HepG2 (cell line): ENCODE data around the gene ZNF514. TPM values are rescaled to one million over a fixed set of nuclear protein-coding genes. Genes with fewer than 3 reads are reported as not detected.

Source experiments
- HNF4G ChIP-seq, 2 experiments: sonication (generic) in 1 of 2; formaldehyde crosslinking in 1 of 2; IDR thresholded peaks; 2 replicates each; pipeline versions ENCODE4 v1.4.0 to v1.6.1; 2011 to 2020; ENCODE audit warnings: borderline replicate concordance in 2 of 2, low read depth in 2 of 2, mild to moderate bottlenecking in 2 of 2, low read length in 1 of 2, missing genetic modification reagents in 1 of 2, moderate library complexity in 1 of 2
- NONO ChIP-seq, 2 experiments: fragments of 450-650 bp in 1 of 2; sonication (generic) in 1 of 2; formaldehyde crosslinking in 1 of 2; IDR thresholded peaks in 1 of 2; conservative IDR thresholded peaks in 1 of 2; 2 replicates each; pipeline versions ENCODE4 v1.6.1 to v1.8.0; 2017 to 2022; ENCODE audit warnings: mild to moderate bottlenecking in 1 of 2, missing genetic modification reagents in 1 of 2, moderate library complexity in 1 of 2
- TBX2 ChIP-seq: sonication (generic); formaldehyde crosslinking; IDR thresholded peaks from 2 replicates; pipeline ENCODE4 v1.5.0; 2020; ENCODE audit warnings: missing genetic modification reagents, mild to moderate bottlenecking, borderline replicate concordance
- ZFP62 ChIP-seq: sonication (generic); formaldehyde crosslinking; IDR thresholded peaks from 2 replicates; pipeline ENCODE4 v1.4.0; 2020; ENCODE audit warnings: missing genetic modification reagents
- ZNF317 ChIP-seq: sonication (generic); formaldehyde crosslinking; IDR thresholded peaks from 2 replicates; pipeline ENCODE4 v1.5.0; 2020; ENCODE audit warnings: mild to moderate bottlenecking, missing genetic modification reagents
- ZNF558 ChIP-seq: sonication (generic); formaldehyde crosslinking; IDR thresholded peaks from 2 replicates; pipeline ENCODE4 v1.9.0; 2022; ENCODE audit warnings: mild to moderate bottlenecking, missing genetic modification reagents, borderline replicate concordance
- polyA plus RNA-seq, 8 experiments: library from polyadenylated mRNA; depleted of rRNA in 3 of 8; stranded (reverse) in 7 of 8; unstranded in 1 of 8; fragments of >200 nt; fragmentation: Illumina TruSeq in 4 of 8; extraction: Trizol in 4 of 8; gene quantifications; 2 replicates each; pipeline versions ENCODE4 v1.2.1 to v1.2.3, GENCODE V29; 2011 to 2016; ENCODE audit warnings: low read depth in 4 of 8, missing spikeins in 1 of 8, mixed read lengths in 1 of 8; ENCODE audit not compliant: insufficient read depth in 1 of 8
- total RNA-seq, 5 experiments: library from RNA; depleted of rRNA; stranded (reverse); fragments of >200 nt; fragmentation: Illumina TruSeq; extraction: Trizol; gene quantifications; 2 replicates each; pipeline ENCODE4 v1.2.3, GENCODE V29; 2016; ENCODE audit warnings: low read depth in 1 of 5
- TF ChIP-seq, protein P1 (sequence below): sonication (generic); formaldehyde crosslinking; IDR thresholded peaks from 2 replicates; pipeline ENCODE4 v1.8.1; 2023; ENCODE audit warnings: mild to moderate bottlenecking, missing genetic modification reagents
- TF ChIP-seq, protein P2 (sequence below): sonication (generic); formaldehyde crosslinking; IDR thresholded peaks from 2 replicates; pipeline ENCODE4 v1.5.1; 2020; ENCODE audit warnings: mild to moderate bottlenecking, missing genetic modification reagents, moderate library complexity
- TF ChIP-seq, protein P3 (sequence below): sonication (generic); formaldehyde crosslinking; IDR thresholded peaks from 2 replicates; pipeline ENCODE4 v1.5.1; 2020; ENCODE audit warnings: missing genetic modification reagents, mild to moderate bottlenecking, borderline replicate concordance
- TF ChIP-seq, protein P4 (sequence below): sonication (generic); formaldehyde crosslinking; IDR thresholded peaks from 2 replicates; pipeline ENCODE4 v1.5.0; 2020; ENCODE audit warnings: mild to moderate bottlenecking, missing genetic modification reagents

Gene ZNF514
- total and polyA plus RNA-seq, 2 of the 13 experiments (the other 11 are each of a cell fraction or from before 2014, with no cell fraction given): 15.2 to 18.7 TPM

DNA sequence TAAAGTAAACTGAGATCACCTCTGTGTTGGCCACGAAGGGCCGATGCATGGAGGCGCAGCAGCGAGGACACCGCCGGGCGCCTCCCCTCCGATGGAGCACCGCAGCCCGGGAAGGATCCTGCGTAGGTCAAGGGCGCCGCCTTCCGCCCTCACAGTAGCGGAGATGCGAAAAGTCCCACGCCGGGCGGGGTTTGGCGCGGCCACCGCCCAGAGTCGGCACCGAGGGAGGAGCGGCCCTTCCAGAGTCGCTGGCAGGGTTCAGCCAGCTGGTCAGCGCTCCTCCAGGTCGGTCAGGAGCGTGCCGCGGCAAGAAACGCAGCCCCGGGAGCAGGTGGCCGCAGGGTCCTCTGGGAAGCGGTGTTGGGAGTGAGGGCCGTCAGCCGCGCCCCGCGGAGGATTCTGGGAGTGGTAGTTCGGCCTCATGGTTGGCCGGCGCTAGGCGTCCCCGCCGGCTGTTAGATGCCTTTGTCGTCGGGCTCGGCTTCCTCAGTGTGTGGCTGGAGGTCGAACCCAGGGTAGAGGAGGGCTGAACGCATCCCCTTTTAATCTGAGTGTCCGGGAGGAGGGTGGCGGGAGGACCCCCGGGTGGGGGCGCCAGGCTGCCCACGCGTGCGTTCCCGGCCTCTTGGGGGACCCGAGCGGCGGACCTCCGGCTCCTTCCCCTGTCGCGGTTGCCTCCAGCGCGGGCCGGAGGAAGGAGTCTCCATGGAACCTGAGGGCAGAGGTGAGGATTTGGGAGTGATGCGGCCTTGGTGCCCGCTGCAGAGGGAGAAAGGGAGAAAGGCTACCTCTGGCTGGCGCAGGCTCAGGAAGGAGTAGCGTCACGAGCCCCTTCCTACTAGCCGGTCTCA is 47.7 kb upstream of the ZNF514 start, which contains the start of gene ZNF892 (continued):
- TF ChIP-seq ZNF317 (CRISPR knock-in tag) (0 out of 2 replicates have a peak, but pooled peaks have one; percentile 21), ZFP62 (CRISPR knock-in tag) (0 out of 2 replicates have a peak, but pooled peaks have one; percentile 47), TBX2 (peak; percentile 57; the same call in 1 of the 2 replicates), HNF4G (IDR thresholded peaks at IDR 0.05; ENCODE audit: borderline replicate concordance, low read depth, low read length) (no peak), HNF4G (CRISPR knock-in tag; IDR thresholded peaks at IDR 0.05; ENCODE audit: borderline replicate concordance, low read depth) (no peak), ZNF558 (CRISPR knock-in tag) (peak; percentile 28; the same call in 1 of the 2 replicates), NONO (IDR thresholded peaks at IDR 0.05) (no peak), NONO (CRISPR knock-in tag; conservative IDR thresholded peaks at IDR 0.05) (peak; percentile 34; the same call in 1 of the 2 replicates)
- TF ChIP-seq, protein P1, sequence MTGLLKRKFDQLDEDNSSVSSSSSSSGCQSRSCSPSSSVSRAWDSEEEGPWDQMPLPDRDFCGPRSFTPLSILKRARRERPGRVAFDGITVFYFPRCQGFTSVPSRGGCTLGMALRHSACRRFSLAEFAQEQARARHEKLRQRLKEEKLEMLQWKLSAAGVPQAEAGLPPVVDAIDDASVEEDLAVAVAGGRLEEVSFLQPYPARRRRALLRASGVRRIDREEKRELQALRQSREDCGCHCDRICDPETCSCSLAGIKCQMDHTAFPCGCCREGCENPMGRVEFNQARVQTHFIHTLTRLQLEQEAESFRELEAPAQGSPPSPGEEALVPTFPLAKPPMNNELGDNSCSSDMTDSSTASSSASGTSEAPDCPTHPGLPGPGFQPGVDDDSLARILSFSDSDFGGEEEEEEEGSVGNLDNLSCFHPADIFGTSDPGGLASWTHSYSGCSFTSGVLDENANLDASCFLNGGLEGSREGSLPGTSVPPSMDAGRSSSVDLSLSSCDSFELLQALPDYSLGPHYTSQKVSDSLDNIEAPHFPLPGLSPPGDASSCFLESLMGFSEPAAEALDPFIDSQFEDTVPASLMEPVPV: 0 out of 2 replicates have a peak, but pooled peaks have one; percentile 31
- TF ChIP-seq, protein P2, sequence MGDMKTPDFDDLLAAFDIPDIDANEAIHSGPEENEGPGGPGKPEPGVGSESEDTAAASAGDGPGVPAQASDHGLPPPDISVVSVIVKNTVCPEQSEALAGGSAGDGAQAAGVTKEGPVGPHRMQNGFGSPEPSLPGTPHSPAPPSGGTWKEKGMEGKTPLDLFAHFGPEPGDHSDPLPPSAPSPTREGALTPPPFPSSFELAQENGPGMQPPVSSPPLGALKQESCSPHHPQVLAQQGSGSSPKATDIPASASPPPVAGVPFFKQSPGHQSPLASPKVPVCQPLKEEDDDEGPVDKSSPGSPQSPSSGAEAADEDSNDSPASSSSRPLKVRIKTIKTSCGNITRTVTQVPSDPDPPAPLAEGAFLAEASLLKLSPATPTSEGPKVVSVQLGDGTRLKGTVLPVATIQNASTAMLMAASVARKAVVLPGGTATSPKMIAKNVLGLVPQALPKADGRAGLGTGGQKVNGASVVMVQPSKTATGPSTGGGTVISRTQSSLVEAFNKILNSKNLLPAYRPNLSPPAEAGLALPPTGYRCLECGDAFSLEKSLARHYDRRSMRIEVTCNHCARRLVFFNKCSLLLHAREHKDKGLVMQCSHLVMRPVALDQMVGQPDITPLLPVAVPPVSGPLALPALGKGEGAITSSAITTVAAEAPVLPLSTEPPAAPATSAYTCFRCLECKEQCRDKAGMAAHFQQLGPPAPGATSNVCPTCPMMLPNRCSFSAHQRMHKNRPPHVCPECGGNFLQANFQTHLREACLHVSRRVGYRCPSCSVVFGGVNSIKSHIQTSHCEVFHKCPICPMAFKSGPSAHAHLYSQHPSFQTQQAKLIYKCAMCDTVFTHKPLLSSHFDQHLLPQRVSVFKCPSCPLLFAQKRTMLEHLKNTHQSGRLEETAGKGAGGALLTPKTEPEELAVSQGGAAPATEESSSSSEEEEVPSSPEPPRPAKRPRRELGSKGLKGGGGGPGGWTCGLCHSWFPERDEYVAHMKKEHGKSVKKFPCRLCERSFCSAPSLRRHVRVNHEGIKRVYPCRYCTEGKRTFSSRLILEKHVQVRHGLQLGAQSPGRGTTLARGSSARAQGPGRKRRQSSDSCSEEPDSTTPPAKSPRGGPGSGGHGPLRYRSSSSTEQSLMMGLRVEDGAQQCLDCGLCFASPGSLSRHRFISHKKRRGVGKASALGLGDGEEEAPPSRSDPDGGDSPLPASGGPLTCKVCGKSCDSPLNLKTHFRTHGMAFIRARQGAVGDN (CRISPR knock-in tag): peak; percentile 89
- TF ChIP-seq, protein P3, sequence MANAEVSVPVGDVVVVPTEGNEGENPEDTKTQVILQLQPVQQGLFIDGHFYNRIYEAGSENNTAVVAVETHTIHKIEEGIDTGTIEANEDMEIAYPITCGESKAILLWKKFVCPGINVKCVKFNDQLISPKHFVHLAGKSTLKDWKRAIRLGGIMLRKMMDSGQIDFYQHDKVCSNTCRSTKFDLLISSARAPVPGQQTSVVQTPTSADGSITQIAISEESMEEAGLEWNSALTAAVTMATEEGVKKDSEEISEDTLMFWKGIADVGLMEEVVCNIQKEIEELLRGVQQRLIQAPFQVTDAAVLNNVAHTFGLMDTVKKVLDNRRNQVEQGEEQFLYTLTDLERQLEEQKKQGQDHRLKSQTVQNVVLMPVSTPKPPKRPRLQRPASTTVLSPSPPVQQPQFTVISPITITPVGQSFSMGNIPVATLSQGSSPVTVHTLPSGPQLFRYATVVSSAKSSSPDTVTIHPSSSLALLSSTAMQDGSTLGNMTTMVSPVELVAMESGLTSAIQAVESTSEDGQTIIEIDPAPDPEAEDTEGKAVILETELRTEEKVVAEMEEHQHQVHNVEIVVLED: peak; percentile 84; the same call in 1 of the 2 replicates
- TF ChIP-seq, protein P4, sequence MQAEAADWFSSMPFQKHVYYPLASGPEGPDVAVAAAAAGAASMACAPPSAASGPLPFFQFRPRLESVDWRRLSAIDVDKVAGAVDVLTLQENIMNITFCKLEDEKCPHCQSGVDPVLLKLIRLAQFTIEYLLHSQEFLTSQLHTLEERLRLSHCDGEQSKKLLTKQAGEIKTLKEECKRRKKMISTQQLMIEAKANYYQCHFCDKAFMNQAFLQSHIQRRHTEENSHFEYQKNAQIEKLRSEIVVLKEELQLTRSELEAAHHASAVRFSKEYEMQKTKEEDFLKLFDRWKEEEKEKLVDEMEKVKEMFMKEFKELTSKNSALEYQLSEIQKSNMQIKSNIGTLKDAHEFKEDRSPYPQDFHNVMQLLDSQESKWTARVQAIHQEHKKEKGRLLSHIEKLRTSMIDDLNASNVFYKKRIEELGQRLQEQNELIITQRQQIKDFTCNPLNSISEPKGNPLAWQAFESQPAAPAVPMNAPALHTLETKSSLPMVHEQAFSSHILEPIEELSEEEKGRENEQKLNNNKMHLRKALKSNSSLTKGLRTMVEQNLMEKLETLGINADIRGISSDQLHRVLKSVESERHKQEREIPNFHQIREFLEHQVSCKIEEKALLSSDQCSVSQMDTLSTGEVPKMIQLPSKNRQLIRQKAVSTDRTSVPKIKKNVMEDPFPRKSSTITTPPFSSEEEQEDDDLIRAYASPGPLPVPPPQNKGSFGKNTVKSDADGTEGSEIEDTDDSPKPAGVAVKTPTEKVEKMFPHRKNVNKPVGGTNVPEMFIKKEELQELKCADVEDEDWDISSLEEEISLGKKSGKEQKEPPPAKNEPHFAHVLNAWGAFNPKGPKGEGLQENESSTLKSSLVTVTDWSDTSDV (CRISPR knock-in tag): 0 out of 2 replicates have a peak, but pooled peaks have one; percentile 13
